ENCODE results near the gene KRT25.

KRT25 gene

GRCh38 chr17:40782450-40782849 is 27.3 kb upstream of the KRT25 start, which contains the start of gene KRT27:
KRT27 (minus strand) TSS chr17:40782550; CDS start chr17:40782493, 57 bp downstream.
- no peak within 1 kb of the TSS for H3K4me3 ChIP-seq (ENCODE audit: low read length in 2 of 2)
- H3K9ac ChIP-seq (ENCODE audit: low read length in 2 of 2), result no peak within 1 kb of the TSS
- H3K4me1 ChIP-seq (ENCODE audit: control insufficient read depth, insufficient read depth, low read length), result no peaks in the 10 kb centered on the region
- no peaks in the 10 kb centered on the region for H3K9me3 ChIP-seq (ENCODE audit: control insufficient read depth in 2 of 2, low read length in 2 of 2)
- H3K27ac ChIP-seq (ENCODE audit: low read length), result no peak within 1 kb of the TSS
- no peaks in the 10 kb centered on the region for H3K36me3 ChIP-seq (ENCODE audit: control insufficient read depth in 2 of 2, insufficient read depth in 2 of 2, low read length in 2 of 2)
- peaks cover 2 to 14% of the 10 kb centered on the region in 2 donors for H3K27me3 ChIP-seq (ENCODE audit: control insufficient read depth in 1 of 2, insufficient read depth in 2 of 2, low read length in 2 of 2)

DNA sequence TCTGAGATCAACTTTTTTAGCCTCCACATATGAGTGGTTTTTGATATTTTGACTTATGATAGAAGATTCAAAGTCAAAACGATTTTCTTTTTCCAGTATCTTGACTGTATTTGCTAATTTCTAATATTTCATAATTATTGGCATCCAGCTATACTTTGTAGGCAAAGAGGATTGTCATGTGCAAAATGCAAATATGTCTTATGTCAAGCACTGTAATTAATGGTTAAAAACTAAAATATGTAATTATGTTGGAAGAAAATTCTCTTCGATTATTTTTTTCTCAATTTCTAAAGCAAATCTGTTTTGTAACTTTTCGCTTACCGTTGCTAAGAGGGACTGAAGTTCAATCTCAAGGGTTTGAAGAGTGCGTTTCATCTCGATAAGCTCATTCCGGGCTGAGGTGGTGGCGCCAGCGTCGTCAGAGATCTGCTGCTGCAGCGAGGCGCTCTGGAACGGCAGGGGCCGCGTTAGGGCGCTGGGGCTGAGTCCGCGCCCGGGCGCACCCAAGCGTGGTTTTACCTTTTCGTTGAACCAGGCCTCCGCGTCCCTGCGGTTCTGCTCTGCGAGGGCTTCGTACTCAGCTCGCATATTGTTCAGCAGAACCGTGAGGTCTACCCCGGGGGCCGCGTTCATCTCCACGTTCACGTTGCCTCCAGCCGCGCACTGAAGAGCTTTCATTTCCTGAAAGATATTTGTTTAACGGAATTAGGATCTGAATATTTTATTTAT is 24.2 kb upstream of the KRT25 start:
- no peak overlapping the region for H3K9ac ChIP-seq (ENCODE audit: low read length in 2 of 2)
- H3K4me1 ChIP-seq (ENCODE audit: control insufficient read depth, insufficient read depth, low read length), result no peaks in the 10 kb centered on the region
- no peak overlapping the region for H3K27ac ChIP-seq (ENCODE audit: low read length)
- H3K27me3 ChIP-seq (ENCODE audit: control insufficient read depth in 1 of 2, insufficient read depth in 2 of 2, low read length in 2 of 2), result peaks cover 2 to 14% of the 10 kb centered on the region in 2 donors
- no peak overlapping the region for H3K4me3 ChIP-seq (ENCODE audit: low read length in 2 of 2)
- H3K9me3 ChIP-seq (ENCODE audit: control insufficient read depth in 2 of 2, low read length in 2 of 2), result no peaks in the 10 kb centered on the region
- no peaks in the 10 kb centered on the region for H3K36me3 ChIP-seq (ENCODE audit: control insufficient read depth in 2 of 2, insufficient read depth in 2 of 2, low read length in 2 of 2)

DNA sequence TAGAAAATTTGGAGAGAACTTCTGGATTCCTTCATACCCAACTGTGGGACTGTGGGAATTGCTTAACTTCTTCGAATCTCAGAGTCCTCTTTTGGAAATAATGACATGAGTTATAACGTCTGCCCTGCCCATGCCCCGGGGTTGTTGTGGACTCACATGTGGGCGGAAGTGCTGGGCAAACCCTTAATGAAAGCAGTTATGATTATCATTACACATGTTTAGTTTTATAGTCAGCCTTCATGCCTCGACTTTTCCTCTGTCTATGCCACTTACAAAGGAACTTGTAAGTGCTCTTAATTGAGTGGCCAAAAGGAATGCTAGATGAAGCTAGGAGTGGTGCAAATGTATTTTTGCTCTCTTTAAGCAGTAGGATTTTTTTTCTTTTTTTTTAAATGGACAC is 23.3 kb upstream of the KRT25 start:
- Histone ChIP-seq H3K4me3 (ENCODE audit: low read length in 2 of 2) (no peak overlapping the region), H3K4me1 (ENCODE audit: control insufficient read depth, insufficient read depth, low read length) (no peaks in the 10 kb centered on the region), H3K36me3 (ENCODE audit: control insufficient read depth in 2 of 2, insufficient read depth in 2 of 2, low read length in 2 of 2) (no peaks in the 10 kb centered on the region), H3K27me3 (ENCODE audit: control insufficient read depth in 1 of 2, insufficient read depth in 2 of 2, low read length in 2 of 2) (peaks cover 2 to 14% of the 10 kb centered on the region in 2 donors), H3K9me3 (ENCODE audit: control insufficient read depth in 2 of 2, low read length in 2 of 2) (no peaks in the 10 kb centered on the region), H3K27ac (ENCODE audit: low read length) (no peak overlapping the region), H3K9ac (ENCODE audit: low read length in 2 of 2) (no peak overlapping the region)

GRCh38 chr17:40777971-40778370 is 22.8 kb upstream of the KRT25 start:
- Histone ChIP-seq H3K36me3 (ENCODE audit: control insufficient read depth in 2 of 2, insufficient read depth in 2 of 2, low read length in 2 of 2) (no peaks in the 10 kb centered on the region), H3K27ac (ENCODE audit: low read length) (no peak overlapping the region), H3K27me3 (ENCODE audit: control insufficient read depth in 1 of 2, insufficient read depth in 2 of 2, low read length in 2 of 2) (peaks cover 2 to 14% of the 10 kb centered on the region in 2 donors), H3K9ac (ENCODE audit: low read length in 2 of 2) (no peak overlapping the region), H3K4me3 (ENCODE audit: low read length in 2 of 2) (no peak overlapping the region), H3K4me1 (ENCODE audit: control insufficient read depth, insufficient read depth, low read length) (no peaks in the 10 kb centered on the region), H3K9me3 (ENCODE audit: control insufficient read depth in 2 of 2, low read length in 2 of 2) (no peaks in the 10 kb centered on the region)

- H3K27me3 ChIP-seq (ENCODE audit: control insufficient read depth in 1 of 2, insufficient read depth in 2 of 2, low read length in 2 of 2), result peaks cover 2 to 14% of the 10 kb centered on the region in 2 donors
- H3K9ac ChIP-seq (ENCODE audit: low read length in 2 of 2), result no peak overlapping the region
- H3K9me3 ChIP-seq (ENCODE audit: control insufficient read depth in 2 of 2, low read length in 2 of 2), result no peaks in the 10 kb centered on the region
Measured at GRCh38 chr17:40777459-40777858, 22.3 kb upstream of the KRT25 start.

GRCh38 chr17:40775945-40776344 is 20.8 kb upstream of the KRT25 start:
- Histone ChIP-seq H3K9me3 (ENCODE audit: control insufficient read depth in 2 of 2, low read length in 2 of 2) (no peaks in the 10 kb centered on the region), H3K27me3 (ENCODE audit: control insufficient read depth in 1 of 2, insufficient read depth in 2 of 2, low read length in 2 of 2) (peaks cover 6 to 19% of the 10 kb centered on the region in 2 donors), H3K4me3 (ENCODE audit: low read length in 2 of 2) (no peak overlapping the region), H3K4me1 (ENCODE audit: control insufficient read depth, insufficient read depth, low read length) (no peaks in the 10 kb centered on the region), H3K27ac (ENCODE audit: low read length) (no peak overlapping the region), H3K36me3 (ENCODE audit: control insufficient read depth in 2 of 2, insufficient read depth in 2 of 2, low read length in 2 of 2) (no peaks in the 10 kb centered on the region), H3K9ac (ENCODE audit: low read length in 2 of 2) (no peak overlapping the region)

More at GRCh38 chr17:40777459-40777858, 22.3 kb upstream of the KRT25 start:
- Histone ChIP-seq H3K4me1 (ENCODE audit: control insufficient read depth, insufficient read depth, low read length) (no peaks in the 10 kb centered on the region), H3K4me3 (ENCODE audit: low read length in 2 of 2) (no peak overlapping the region), H3K27ac (ENCODE audit: low read length) (no peak overlapping the region), H3K36me3 (ENCODE audit: control insufficient read depth in 2 of 2, insufficient read depth in 2 of 2, low read length in 2 of 2) (no peaks in the 10 kb centered on the region)

DNA sequence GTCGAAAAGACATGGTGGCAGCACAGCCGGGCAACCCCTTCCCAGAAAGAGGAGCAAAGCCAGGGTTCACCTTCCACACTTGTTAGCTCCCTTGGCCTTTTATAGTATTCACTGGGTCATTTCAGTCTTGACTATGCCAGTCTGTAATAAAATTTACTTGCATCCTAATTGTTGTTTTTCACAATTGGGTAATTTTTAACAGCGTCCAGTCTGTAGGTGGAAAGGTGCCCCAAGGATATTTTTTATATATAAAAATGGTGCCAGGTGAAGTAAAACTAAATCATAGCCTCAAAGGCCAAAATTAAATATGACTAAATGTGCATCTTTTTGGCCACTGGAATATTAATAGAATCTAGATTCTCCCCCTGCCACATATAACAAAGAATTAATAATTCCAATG is 17.0 kb upstream of the KRT25 start, which contains the start of gene KRT26:
Gene KRT26, minus strand, starts transcription at position 101 of the 400 bp plus-strand sequence. Its CDS starts 88 bp downstream, at position 13.
- H3K27me3 ChIP-seq (ENCODE audit: control insufficient read depth in 1 of 2, insufficient read depth in 2 of 2, low read length in 2 of 2), result peaks cover 5 to 8% of the 10 kb centered on the region in 2 donors
- H3K27ac ChIP-seq (ENCODE audit: low read length), result no peak within 1 kb of the TSS
- H3K9me3 ChIP-seq (ENCODE audit: control insufficient read depth in 2 of 2, low read length in 2 of 2), result no peaks in the 10 kb centered on the region
- H3K4me3 ChIP-seq (ENCODE audit: low read length in 2 of 2), result no peak within 1 kb of the TSS
- H3K36me3 ChIP-seq (ENCODE audit: control insufficient read depth in 2 of 2, insufficient read depth in 2 of 2, low read length in 2 of 2), result no peaks in the 10 kb centered on the region
- H3K4me1 ChIP-seq (ENCODE audit: control insufficient read depth, insufficient read depth, low read length), result no peaks in the 10 kb centered on the region
- no peak within 1 kb of the TSS for H3K9ac ChIP-seq (ENCODE audit: low read length in 2 of 2)

- H3K9ac ChIP-seq (ENCODE audit: low read length in 2 of 2), result no peak overlapping the region
- H3K9me3 ChIP-seq (ENCODE audit: control insufficient read depth in 2 of 2, low read length in 2 of 2), result peaks cover 0 to 9% of the 10 kb centered on the region in 2 donors
- no peak overlapping the region for H3K27ac ChIP-seq (ENCODE audit: low read length)
- no peaks in the 10 kb centered on the region for H3K36me3 ChIP-seq (ENCODE audit: control insufficient read depth in 2 of 2, insufficient read depth in 2 of 2, low read length in 2 of 2)
- no peaks in the 10 kb centered on the region for H3K4me1 ChIP-seq (ENCODE audit: control insufficient read depth, insufficient read depth, low read length)
- H3K27me3 ChIP-seq (ENCODE audit: control insufficient read depth in 1 of 2, insufficient read depth in 2 of 2, low read length in 2 of 2), result peaks cover 0 to 4% of the 10 kb centered on the region in 2 donors
- H3K4me3 ChIP-seq (ENCODE audit: low read length in 2 of 2), result no peak overlapping the region
Measured at GRCh38 chr17:40765657-40766056, 10.5 kb upstream of the KRT25 start.

- H3K4me3 ChIP-seq (ENCODE audit: low read length in 2 of 2), result no peak overlapping the region
- no peaks in the 10 kb centered on the region for H3K4me1 ChIP-seq (ENCODE audit: control insufficient read depth, insufficient read depth, low read length)
- no peak overlapping the region for H3K27ac ChIP-seq (ENCODE audit: low read length)
- H3K27me3 ChIP-seq (ENCODE audit: control insufficient read depth in 1 of 2, insufficient read depth in 2 of 2, low read length in 2 of 2), result no peaks in the 10 kb centered on the region
- H3K9ac ChIP-seq (ENCODE audit: low read length in 2 of 2), result no peak overlapping the region
- no peaks in the 10 kb centered on the region for H3K36me3 ChIP-seq (ENCODE audit: control insufficient read depth in 2 of 2, insufficient read depth in 2 of 2, low read length in 2 of 2)
- H3K9me3 ChIP-seq (ENCODE audit: control insufficient read depth in 2 of 2, low read length in 2 of 2), result peaks cover 0 to 17% of the 10 kb centered on the region in 2 donors
Measured at GRCh38 chr17:40763752-40764151, 8.6 kb upstream of the KRT25 start.

DNA sequence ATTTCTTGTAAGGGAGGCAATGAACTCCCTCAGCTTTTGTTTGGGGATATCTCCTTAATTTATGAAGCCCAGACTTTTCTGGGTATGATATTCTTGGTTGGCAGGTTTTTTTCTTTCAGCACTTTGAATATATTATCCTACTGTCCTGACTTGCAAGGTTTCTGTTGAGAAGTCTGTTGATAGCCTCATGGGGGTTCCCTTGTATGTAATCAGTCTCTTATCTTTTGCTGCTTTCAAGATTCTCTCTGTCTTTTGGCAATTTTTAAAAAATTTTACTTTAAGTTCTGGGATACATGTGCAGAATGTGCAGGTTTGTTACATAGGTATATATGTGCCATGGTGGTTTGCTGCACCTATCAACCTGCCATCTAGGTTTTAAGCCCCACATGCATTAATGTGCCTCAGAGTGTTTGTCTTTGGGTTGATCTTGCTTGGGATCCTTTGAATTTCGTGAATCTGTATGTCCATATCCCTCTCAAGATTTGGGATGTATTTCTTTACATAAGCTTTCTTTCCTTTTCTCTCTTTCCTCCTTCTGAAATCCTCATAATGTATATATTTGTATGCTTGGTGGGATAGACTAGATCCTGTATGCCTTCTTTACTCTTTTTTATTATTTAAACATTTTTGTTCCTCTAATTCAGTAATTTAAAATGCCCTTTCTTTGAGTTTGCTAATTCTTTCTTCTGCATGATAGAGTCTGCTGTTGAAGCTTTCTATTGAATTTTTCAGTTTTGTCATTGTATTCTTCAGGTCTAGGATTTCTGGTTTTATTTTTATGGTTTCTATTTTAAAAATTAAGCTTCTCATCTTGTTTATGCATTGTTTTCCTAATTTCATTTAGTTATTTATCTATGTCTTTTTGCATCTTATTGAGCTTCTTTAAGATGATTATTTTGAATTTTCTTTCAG is 5.2 kb upstream of the KRT25 start:
- H3K36me3 ChIP-seq (ENCODE audit: control insufficient read depth in 2 of 2, insufficient read depth in 2 of 2, low read length in 2 of 2), result no peaks in the 10 kb centered on the region
- H3K27ac ChIP-seq (ENCODE audit: low read length), result no peak overlapping the region
- H3K4me1 ChIP-seq (ENCODE audit: control insufficient read depth, insufficient read depth, low read length), result no peaks in the 10 kb centered on the region
- no peaks in the 10 kb centered on the region for H3K27me3 ChIP-seq (ENCODE audit: control insufficient read depth in 1 of 2, insufficient read depth in 2 of 2, low read length in 2 of 2)
- peaks cover 0 to 17% of the 10 kb centered on the region in 2 donors for H3K9me3 ChIP-seq (ENCODE audit: control insufficient read depth in 2 of 2, low read length in 2 of 2)
- H3K4me3 ChIP-seq (ENCODE audit: low read length in 2 of 2), result no peak overlapping the region
- H3K9ac ChIP-seq (ENCODE audit: low read length in 2 of 2), result no peak overlapping the region

All from stomach smooth muscle (tissue), 2 donors.